HEK293 (cell line): ENCODE results near the gene WASHC3.

ENCODE experiments used
- CTCF ChIA-PET: fragments of 350-600 bp; formaldehyde crosslinking; extraction: SDS; loops from one replicate; lab custom pipeline; 2021; ENCODE audit warnings: antibody characterized with exemption; lab: Yijun Ruan, JAX
- POLR2A ChIA-PET: fragments of 300-600 bp; formaldehyde crosslinking; extraction: SDS; loops from one replicate; lab custom pipeline; 2020; ENCODE audit warnings: antibody characterized with exemption, inconsistent platforms; lab: Yijun Ruan, JAX
- H3K27ac ChIP-seq: fragments of 200-500 bp; sonication (Bioruptor generic); 2 replicates; pipeline ENCODE4 v1.5.1; 2014; ENCODE audit warnings: low read depth, low read length, control low read depth, inconsistent platforms; ENCODE audit errors: extremely low read depth
- H3K36me3 ChIP-seq, 2 experiments: fragments of 200-500 bp in 1 of 2; sonication (Bioruptor generic) in 1 of 2; 1 replicate in 1 of 2; 2 replicates in 1 of 2; pipeline ENCODE4 v1.5.1; 2014 to 2017; ENCODE audit warnings: inconsistent platforms in 2 of 2, low read length in 2 of 2; ENCODE audit not compliant: control insufficient read depth in 2 of 2, insufficient read depth in 1 of 2
- H3K4me1 ChIP-seq: fragments of 200-500 bp; sonication (Bioruptor generic); 2 replicates; pipeline ENCODE4 v1.5.1; 2014; ENCODE audit warnings: mild to moderate bottlenecking, low read length, inconsistent platforms; ENCODE audit not compliant: control insufficient read depth, insufficient read depth
- H3K4me3 ChIP-seq: 2 replicates; pipeline ENCODE4 v1.5.1; 2011; ENCODE audit warnings: low read depth, mild to moderate bottlenecking, control low read depth, low read length, moderate library complexity
- H3K9me3 ChIP-seq: fragments of 200-500 bp; sonication (Bioruptor generic); 2 replicates; pipeline ENCODE4 v1.5.1; 2014; ENCODE audit warnings: low read depth, low read length, inconsistent platforms; ENCODE audit not compliant: control insufficient read depth, insufficient read depth
- KLF7 ChIP-seq: fragments of 450-650 bp; formaldehyde crosslinking; IDR thresholded peaks from 2 replicates; pipeline ENCODE4 v1.5.1; 2016; ENCODE audit warnings: missing biosample characterization, missing genetic modification characterization, borderline replicate concordance
- REPIN1 ChIP-seq: fragments of 450-650 bp; formaldehyde crosslinking; IDR thresholded peaks from 2 replicates; pipeline ENCODE4 v1.5.1; 2017; ENCODE audit warnings: missing biosample characterization, missing genetic modification characterization, low read depth
- SETDB1 ChIP-seq: IDR thresholded peaks from one replicate; pipeline ENCODE4 v1.6.1; 2017; ENCODE audit warnings: mild to moderate bottlenecking, low read length, moderate library complexity, mixed read lengths; ENCODE audit not compliant: insufficient read length
- SP7 ChIP-seq: fragments of 450-650 bp; formaldehyde crosslinking; IDR thresholded peaks from 2 replicates; pipeline ENCODE4 v1.5.1; 2016; ENCODE audit warnings: missing biosample characterization, missing genetic modification characterization
- TCF7L2 ChIP-seq: IDR thresholded peaks from 2 replicates; pipeline ENCODE4 v1.6.1; 2011; ENCODE audit warnings: low read depth, mild to moderate bottlenecking, inconsistent platforms, low read length, moderate library complexity, borderline replicate concordance
- WT1 ChIP-seq: fragments of 450-650 bp; formaldehyde crosslinking; IDR thresholded peaks from 2 replicates; pipeline ENCODE4 v1.5.1; 2016; ENCODE audit warnings: missing biosample characterization, missing genetic modification characterization
- YY1 ChIP-seq: fragments of 450-650 bp; formaldehyde crosslinking; IDR thresholded peaks from 2 replicates; pipeline ENCODE4 v1.5.1; 2018; ENCODE audit warnings: missing biosample characterization, missing genetic modification characterization
- ZBTB17 ChIP-seq: fragments of 450-650 bp; formaldehyde crosslinking; IDR thresholded peaks from 2 replicates; pipeline ENCODE4 v1.5.1; 2016; ENCODE audit warnings: missing biosample characterization, missing genetic modification characterization
- ZBTB20 ChIP-seq: fragments of 450-650 bp; formaldehyde crosslinking; IDR thresholded peaks from 2 replicates; pipeline ENCODE4 v1.5.1; 2016; ENCODE audit warnings: missing biosample characterization, missing genetic modification characterization
- ZBTB21 ChIP-seq: fragments of 450-650 bp; formaldehyde crosslinking; IDR thresholded peaks from 2 replicates; pipeline ENCODE4 v1.5.1; 2017; ENCODE audit warnings: missing biosample characterization, missing genetic modification characterization
- ZNF174 ChIP-seq: fragments of 450-650 bp; formaldehyde crosslinking; IDR thresholded peaks from 2 replicates; pipeline ENCODE4 v1.5.0; 2017; ENCODE audit warnings: missing biosample characterization, mild to moderate bottlenecking, missing genetic modification characterization
- ZNF223 ChIP-seq: fragments of 450-650 bp; formaldehyde crosslinking; IDR thresholded peaks from 2 replicates; pipeline ENCODE4 v1.5.1; 2016; ENCODE audit warnings: missing biosample characterization, missing genetic modification characterization
- ZNF274 ChIP-seq, 2 experiments: fragments of 200-500 bp in 1 of 2; fragments of 450-650 bp in 1 of 2; sonication (Bioruptor generic) in 1 of 2; formaldehyde crosslinking in 1 of 2; IDR thresholded peaks; 2 replicates each; pipeline versions ENCODE4 v1.5.1 to v1.6.1; 2014 to 2016; ENCODE audit warnings: borderline replicate concordance in 1 of 2, inconsistent platforms in 1 of 2, low read length in 1 of 2, missing biosample characterization in 1 of 2, missing genetic modification characterization in 1 of 2
- ZNF292 ChIP-seq: fragments of 450-650 bp; formaldehyde crosslinking; IDR thresholded peaks from 2 replicates; pipeline ENCODE4 v1.5.1; 2016; ENCODE audit warnings: low read depth, missing biosample characterization, missing genetic modification characterization, borderline replicate concordance
- ZNF335 ChIP-seq: fragments of 450-650 bp; formaldehyde crosslinking; conservative IDR thresholded peaks from 2 replicates; pipeline ENCODE4 v1.5.1; 2016; ENCODE audit warnings: missing biosample characterization, missing genetic modification characterization
- ZNF366 ChIP-seq: fragments of 450-650 bp; formaldehyde crosslinking; conservative IDR thresholded peaks from 2 replicates; pipeline ENCODE4 v1.5.1; 2016; ENCODE audit warnings: missing biosample characterization, missing genetic modification characterization
- ZNF394 ChIP-seq: fragments of 450-650 bp; formaldehyde crosslinking; IDR thresholded peaks from 2 replicates; pipeline ENCODE4 v1.5.1; 2016; ENCODE audit warnings: missing biosample characterization, missing genetic modification characterization, mild to moderate bottlenecking, moderate library complexity, borderline replicate concordance
- ZNF404 ChIP-seq: fragments of 450-650 bp; formaldehyde crosslinking; IDR thresholded peaks from 2 replicates; pipeline ENCODE4 v1.5.1; 2017; ENCODE audit warnings: missing biosample characterization, missing genetic modification characterization
- ZNF416 ChIP-seq: fragments of 450-650 bp; formaldehyde crosslinking; IDR thresholded peaks from 2 replicates; pipeline ENCODE4 v1.5.1; 2016; ENCODE audit warnings: missing biosample characterization, missing genetic modification characterization
- ZNF433 ChIP-seq: fragments of 450-650 bp; formaldehyde crosslinking; IDR thresholded peaks from 2 replicates; pipeline ENCODE4 v1.5.1; 2016; ENCODE audit warnings: missing biosample characterization, missing genetic modification characterization, low read depth
- ZNF600 ChIP-seq: fragments of 450-650 bp; formaldehyde crosslinking; IDR thresholded peaks from 2 replicates; pipeline ENCODE4 v1.5.1; 2016; ENCODE audit warnings: missing biosample characterization, missing genetic modification characterization
- ZNF610 ChIP-seq: fragments of 450-650 bp; formaldehyde crosslinking; IDR thresholded peaks from 2 replicates; pipeline ENCODE4 v1.5.1; 2016; ENCODE audit warnings: missing biosample characterization, missing genetic modification characterization, borderline replicate concordance
- ZXDB ChIP-seq: fragments of 450-650 bp; formaldehyde crosslinking; IDR thresholded peaks from 2 replicates; pipeline ENCODE4 v1.5.1; 2016; ENCODE audit warnings: missing biosample characterization, missing genetic modification characterization
- TF ChIP-seq, protein P1 (sequence below): fragments of 450-650 bp; formaldehyde crosslinking; conservative IDR thresholded peaks from 2 replicates; pipeline ENCODE4 v1.5.1; 2016; ENCODE audit warnings: low read depth, missing biosample characterization, missing genetic modification characterization
- TF ChIP-seq, protein P2 (sequence below): sonication (generic); formaldehyde crosslinking; IDR thresholded peaks from 2 replicates; pipeline ENCODE4 v1.8.1; 2022; ENCODE audit warnings: mild to moderate bottlenecking, moderate library complexity, missing genetic modification reagents
- TF ChIP-seq, protein P3 (sequence below): fragments of 450-650 bp; formaldehyde crosslinking; IDR thresholded peaks from 2 replicates; pipeline ENCODE4 v1.5.1; 2016; ENCODE audit warnings: missing biosample characterization, missing genetic modification characterization
- TF ChIP-seq, protein P4 (sequence below): fragments of 450-650 bp; formaldehyde crosslinking; IDR thresholded peaks from 2 replicates; pipeline ENCODE4 v1.5.1; 2016; ENCODE audit warnings: missing biosample characterization, missing genetic modification characterization

Gene WASHC3, protein sequence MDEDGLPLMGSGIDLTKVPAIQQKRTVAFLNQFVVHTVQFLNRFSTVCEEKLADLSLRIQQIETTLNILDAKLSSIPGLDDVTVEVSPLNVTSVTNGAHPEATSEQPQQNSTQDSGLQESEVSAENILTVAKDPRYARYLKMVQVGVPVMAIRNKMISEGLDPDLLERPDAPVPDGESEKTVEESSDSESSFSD

DNA sequence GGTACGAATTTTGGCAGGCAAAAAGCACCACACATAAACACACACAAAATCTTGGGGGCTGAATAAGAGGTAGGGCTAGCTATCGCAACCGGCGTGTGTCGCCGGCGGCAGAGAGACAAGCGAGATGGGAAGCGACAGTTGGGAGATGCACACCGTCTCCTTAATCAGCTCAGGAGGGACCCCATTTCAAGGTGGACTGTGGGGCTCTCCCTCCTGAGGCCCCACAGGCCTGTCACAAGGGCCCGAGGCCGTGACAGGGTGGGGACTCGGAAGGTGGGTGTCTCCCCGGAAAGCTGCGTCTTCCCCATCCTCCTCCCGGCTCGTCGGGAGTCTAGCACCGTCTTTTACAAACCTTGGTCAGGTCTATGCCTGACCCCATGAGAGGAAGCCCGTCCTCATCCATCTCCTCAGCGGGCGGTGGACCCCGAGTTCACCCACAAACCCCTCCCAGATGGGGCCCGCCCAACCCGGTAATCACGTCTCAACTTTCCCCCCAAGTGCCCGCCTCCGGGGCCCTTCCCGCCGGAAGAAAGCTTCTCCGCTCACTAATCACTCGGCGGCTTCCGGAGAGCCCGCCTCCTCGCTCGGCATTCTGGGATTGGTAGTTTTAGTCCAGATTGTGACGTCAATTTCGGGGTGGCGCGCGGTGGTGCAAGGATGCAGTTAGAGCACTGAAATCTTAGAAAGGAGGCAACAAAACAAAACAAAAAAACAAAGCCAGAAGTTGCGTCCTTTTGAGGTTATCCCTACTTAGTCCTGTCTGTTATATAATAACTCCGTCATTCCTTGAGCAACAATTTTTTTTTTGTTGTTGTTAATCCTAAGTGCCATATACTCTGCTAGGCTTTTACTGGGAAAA, at the start of gene WASHC3:
TSS of gene WASHC3 (minus strand) at position 432 of the 859 bp plus-strand sequence. CDS start at position 403, 29 bp downstream.
- CTCF ChIA-PET = interaction anchor here (0.6 kb wide), 1 partner anchor 1357 kb away, joined by 4 read pairs; no protein-coding TSS in a partner anchor
- TF ChIP-seq ZNF416 (tag by site-specific recombination) = no peak
- TF ChIP-seq ZNF610 (tag by site-specific recombination) = 0 out of 2 replicates have a peak, but pooled peaks have one; percentile 22
- TF ChIP-seq, protein P1, sequence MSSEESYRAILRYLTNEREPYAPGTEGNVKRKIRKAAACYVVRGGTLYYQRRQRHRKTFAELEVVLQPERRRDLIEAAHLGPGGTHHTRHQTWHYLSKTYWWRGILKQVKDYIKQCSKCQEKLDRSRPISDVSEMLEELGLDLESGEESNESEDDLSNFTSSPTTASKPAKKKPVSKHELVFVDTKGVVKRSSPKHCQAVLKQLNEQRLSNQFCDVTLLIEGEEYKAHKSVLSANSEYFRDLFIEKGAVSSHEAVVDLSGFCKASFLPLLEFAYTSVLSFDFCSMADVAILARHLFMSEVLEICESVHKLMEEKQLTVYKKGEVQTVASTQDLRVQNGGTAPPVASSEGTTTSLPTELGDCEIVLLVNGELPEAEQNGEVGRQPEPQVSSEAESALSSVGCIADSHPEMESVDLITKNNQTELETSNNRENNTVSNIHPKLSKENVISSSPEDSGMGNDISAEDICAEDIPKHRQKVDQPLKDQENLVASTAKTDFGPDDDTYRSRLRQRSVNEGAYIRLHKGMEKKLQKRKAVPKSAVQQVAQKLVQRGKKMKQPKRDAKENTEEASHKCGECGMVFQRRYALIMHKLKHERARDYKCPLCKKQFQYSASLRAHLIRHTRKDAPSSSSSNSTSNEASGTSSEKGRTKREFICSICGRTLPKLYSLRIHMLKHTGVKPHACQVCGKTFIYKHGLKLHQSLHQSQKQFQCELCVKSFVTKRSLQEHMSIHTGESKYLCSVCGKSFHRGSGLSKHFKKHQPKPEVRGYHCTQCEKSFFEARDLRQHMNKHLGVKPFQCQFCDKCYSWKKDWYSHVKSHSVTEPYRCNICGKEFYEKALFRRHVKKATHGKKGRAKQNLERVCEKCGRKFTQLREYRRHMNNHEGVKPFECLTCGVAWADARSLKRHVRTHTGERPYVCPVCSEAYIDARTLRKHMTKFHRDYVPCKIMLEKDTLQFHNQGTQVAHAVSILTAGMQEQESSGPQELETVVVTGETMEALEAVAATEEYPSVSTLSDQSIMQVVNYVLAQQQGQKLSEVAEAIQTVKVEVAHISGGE = peak; percentile 92
- TF ChIP-seq, protein P2, sequence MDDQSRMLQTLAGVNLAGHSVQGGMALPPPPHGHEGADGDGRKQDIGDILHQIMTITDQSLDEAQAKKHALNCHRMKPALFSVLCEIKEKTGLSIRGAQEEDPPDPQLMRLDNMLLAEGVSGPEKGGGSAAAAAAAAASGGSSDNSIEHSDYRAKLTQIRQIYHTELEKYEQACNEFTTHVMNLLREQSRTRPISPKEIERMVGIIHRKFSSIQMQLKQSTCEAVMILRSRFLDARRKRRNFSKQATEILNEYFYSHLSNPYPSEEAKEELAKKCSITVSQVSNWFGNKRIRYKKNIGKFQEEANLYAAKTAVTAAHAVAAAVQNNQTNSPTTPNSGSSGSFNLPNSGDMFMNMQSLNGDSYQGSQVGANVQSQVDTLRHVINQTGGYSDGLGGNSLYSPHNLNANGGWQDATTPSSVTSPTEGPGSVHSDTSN (CRISPR knock-in tag) = no peak
- TF ChIP-seq REPIN1 (tag by site-specific recombination) = no peak
- TF ChIP-seq, protein P3, sequence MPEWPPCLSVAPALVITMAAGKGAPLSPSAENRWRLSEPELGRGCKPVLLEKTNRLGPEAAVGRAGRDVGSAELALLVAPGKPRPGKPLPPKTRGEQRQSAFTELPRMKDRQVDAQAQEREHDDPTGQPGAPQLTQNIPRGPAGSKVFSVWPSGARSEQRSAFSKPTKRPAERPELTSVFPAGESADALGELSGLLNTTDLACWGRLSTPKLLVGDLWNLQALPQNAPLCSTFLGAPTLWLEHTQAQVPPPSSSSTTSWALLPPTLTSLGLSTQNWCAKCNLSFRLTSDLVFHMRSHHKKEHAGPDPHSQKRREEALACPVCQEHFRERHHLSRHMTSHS (tag by site-specific recombination) = no peak
- TF ChIP-seq SP7 (tag by site-specific recombination) = peak; percentile 44
- no peak for TF ChIP-seq TCF7L2
- TF ChIP-seq ZBTB21 (tag by site-specific recombination) = peak; percentile 49; the same call in 1 of the 2 replicates
- TF ChIP-seq ZBTB20 (tag by site-specific recombination) = peak; percentile 85
- no peak for TF ChIP-seq ZNF366 (tag by site-specific recombination)
- no peak for TF ChIP-seq YY1 (tag by site-specific recombination)
- peak; percentile 55; the same call in 1 of the 2 replicates for TF ChIP-seq ZXDB (tag by site-specific recombination)
- TF ChIP-seq, protein P4, sequence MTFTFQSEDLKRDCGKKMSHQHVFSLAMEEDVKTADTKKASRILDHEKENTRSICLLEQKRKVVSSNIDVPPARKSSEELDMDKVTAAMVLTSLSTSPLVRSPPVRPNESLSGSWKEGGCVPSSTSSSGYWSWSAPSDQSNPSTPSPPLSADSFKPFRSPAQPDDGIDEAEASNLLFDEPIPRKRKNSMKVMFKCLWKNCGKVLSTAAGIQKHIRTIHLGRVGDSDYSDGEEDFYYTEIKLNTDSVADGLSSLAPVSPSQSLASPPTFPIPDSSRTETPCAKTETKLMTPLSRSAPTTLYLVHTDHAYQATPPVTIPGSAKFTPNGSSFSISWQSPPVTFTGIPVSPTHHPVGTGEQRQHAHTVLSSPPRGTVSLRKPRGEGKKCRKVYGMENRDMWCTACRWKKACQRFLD = no peak
- no peak for TF ChIP-seq ZNF600
- no peak for TF ChIP-seq SETDB1
- TF ChIP-seq KLF7 = peak; percentile 49; the same call in 1 of the 2 replicates
- no peak for TF ChIP-seq ZNF274 (IDR thresholded peaks at IDR 0.05; ENCODE audit: low read length)
- TF ChIP-seq ZNF274 (tag by site-specific recombination; IDR thresholded peaks at IDR 0.05; ENCODE audit: borderline replicate concordance) = no peak
- 0 out of 2 replicates have a peak, but pooled peaks have one; percentile 29 for TF ChIP-seq WT1 (tag by site-specific recombination)
- TF ChIP-seq ZNF335 (tag by site-specific recombination) = peak; percentile 96
- TF ChIP-seq ZNF174 (tag by site-specific recombination) = no peak
- TF ChIP-seq ZNF292 = no peak
- no peak for TF ChIP-seq ZNF404
- TF ChIP-seq ZBTB17 (tag by site-specific recombination) = peak; percentile 79
- peak; percentile 91 for TF ChIP-seq ZNF394 (tag by site-specific recombination)
- no peak for TF ChIP-seq ZNF223 (tag by site-specific recombination)
- no peak for TF ChIP-seq ZNF433 (tag by site-specific recombination)

More for the DNA sequence above, at the start of gene WASHC3:
- Histone ChIP-seq H3K4me3 (peak within 1 kb of the TSS; percentile 81), H3K36me3 (peaks cover 0 to 4% of the 10 kb centered on the region in 2 experiments; a peak in 1 of 3 replicates), H3K4me1 (no peaks in the 10 kb centered on the region), H3K9me3 (no peaks in the 10 kb centered on the region), H3K27ac (peak within 1 kb of the TSS; percentile 11; the same call in 1 of the 2 replicates)
- POLR2A ChIA-PET = interaction anchor here (1.1 kb wide), 1 partner anchor 10 kb away, joined by 4 read pairs; no protein-coding TSS in a partner anchor
